KMS-11 (cell line): ENCODE data around the gene OR2T34.

Experiments
- H2AFZ ChIP-seq: fragments of 200-600 bp; sonication (generic); 2 replicates; pipeline ENCODE4 v1.6.1; 2016; ENCODE audit warnings: antibody characterized with exemption, mixed run types, low read depth
- H3K27ac ChIP-seq: fragments of 200-600 bp; sonication (generic); 2 replicates; pipeline ENCODE4 v1.6.1; 2016; ENCODE audit warnings: mild to moderate bottlenecking, mixed run types
- H3K27me3 ChIP-seq: fragments of 200-600 bp; sonication (generic); 2 replicates; pipeline ENCODE4 v1.6.1; 2017; ENCODE audit warnings: mild to moderate bottlenecking, low read depth, mixed run types, moderate library complexity; ENCODE audit not compliant: insufficient read depth
- H3K36me3 ChIP-seq: fragments of 200-600 bp; sonication (generic); 2 replicates; pipeline ENCODE4 v1.6.1; 2017; ENCODE audit warnings: mild to moderate bottlenecking, mixed run types; ENCODE audit not compliant: insufficient read depth
- H3K4me1 ChIP-seq: fragments of 200-600 bp; sonication (generic); 2 replicates; pipeline ENCODE4 v1.6.1; 2016; ENCODE audit warnings: mild to moderate bottlenecking, low read depth, mixed run types; ENCODE audit not compliant: poor library complexity, severe bottlenecking
- H3K4me2 ChIP-seq: fragments of 200-600 bp; sonication (generic); 2 replicates; pipeline ENCODE4 v1.7.0; 2016; ENCODE audit warnings: mild to moderate bottlenecking, mixed run types
- H3K4me3 ChIP-seq: fragments of 200-600 bp; sonication (generic); IDR thresholded peaks from 2 replicates; pipeline ENCODE4 v1.6.1; 2017; ENCODE audit warnings: low read depth, low read length, mixed read lengths; ENCODE audit not compliant: insufficient read depth
- H3K79me2 ChIP-seq: fragments of 200-600 bp; sonication (generic); 2 replicates; pipeline ENCODE4 v1.6.1; 2016; ENCODE audit warnings: low read depth, mixed run types; ENCODE audit not compliant: insufficient read depth
- H3K9ac ChIP-seq: fragments of 200-600 bp; sonication (generic); 2 replicates; pipeline ENCODE4 v1.6.1; 2016; ENCODE audit warnings: mild to moderate bottlenecking, mixed run types
- H4K20me1 ChIP-seq: fragments of 200-600 bp; sonication (generic); 2 replicates; pipeline ENCODE4 v1.6.1; 2016; ENCODE audit warnings: mild to moderate bottlenecking, mixed run types; ENCODE audit not compliant: insufficient read depth
- CTCF ChIP-seq: fragments of 200-600 bp; sonication (generic); conservative IDR thresholded peaks from 2 replicates; pipeline ENCODE4 v1.6.1; 2017; ENCODE audit warnings: low read depth, mild to moderate bottlenecking, antibody characterized with exemption, low read length, moderate library complexity, mixed read lengths

OR2T34 gene

GRCh38 chr1:248597589-248597988 is 23.0 kb upstream of the OR2T34 start, which contains the start of gene OR2T10:
Gene OR2T10 (minus strand): TSS chr1:248597700. CDS start chr1:248593768, 3,932 bp downstream.
- no peaks in the 10 kb centered on the region for H3K36me3 ChIP-seq
- H3K4me3 ChIP-seq, result no peak within 1 kb of the TSS
- no peaks in the 10 kb centered on the region for H4K20me1 ChIP-seq
- H3K27ac ChIP-seq, result no peak within 1 kb of the TSS
- no peak within 1 kb of the TSS for H3K4me2 ChIP-seq
- H3K9ac ChIP-seq, result no peak within 1 kb of the TSS
- peaks cover 10% of the 10 kb centered on the region for H3K4me1 ChIP-seq
- peak within 1 kb of the TSS; percentile 34 for H2AFZ ChIP-seq
- no peak for TF ChIP-seq CTCF
- H3K27me3 ChIP-seq, result no peaks in the 10 kb centered on the region
- no peaks in the 10 kb centered on the region for H3K79me2 ChIP-seq

GRCh38 chr1:248596615-248597014 is 22.1 kb upstream of the OR2T34 start:
- Histone ChIP-seq H4K20me1 (no peaks in the 10 kb centered on the region), H3K36me3 (no peaks in the 10 kb centered on the region), H3K4me3 (no peak overlapping the region), H3K27me3 (no peaks in the 10 kb centered on the region), H3K27ac (no peak overlapping the region), H3K79me2 (no peaks in the 10 kb centered on the region), H3K9ac (no peak overlapping the region), H3K4me2 (no peak overlapping the region), H2AFZ (peak overlapping the region; percentile 34), H3K4me1 (peaks cover 10% of the 10 kb centered on the region)
- TF ChIP-seq CTCF, result no peak

- Histone ChIP-seq H3K36me3 (no peaks in the 10 kb centered on the region), H3K27ac (no peak overlapping the region), H2AFZ (no peak overlapping the region), H3K79me2 (no peaks in the 10 kb centered on the region), H3K4me1 (peaks cover 10% of the 10 kb centered on the region), H3K4me3 (no peak overlapping the region), H3K4me2 (no peak overlapping the region), H3K9ac (no peak overlapping the region), H4K20me1 (no peaks in the 10 kb centered on the region), H3K27me3 (no peaks in the 10 kb centered on the region)
- TF ChIP-seq CTCF, result no peak
These were observed 18.7 kb upstream of the OR2T34 start for GRCh38 chr1:248593226-248593625.

- TF ChIP-seq CTCF, result no peak
- no peak overlapping the region for H2AFZ ChIP-seq
- H4K20me1 ChIP-seq, result no peaks in the 10 kb centered on the region
- no peak overlapping the region for H3K4me3 ChIP-seq
- no peak overlapping the region for H3K27ac ChIP-seq
- peaks cover 10% of the 10 kb centered on the region for H3K4me1 ChIP-seq
- H3K9ac ChIP-seq, result no peak overlapping the region
- H3K27me3 ChIP-seq, result no peaks in the 10 kb centered on the region
- no peaks in the 10 kb centered on the region for H3K36me3 ChIP-seq
- no peaks in the 10 kb centered on the region for H3K79me2 ChIP-seq
- no peak overlapping the region for H3K4me2 ChIP-seq
These were observed 18.1 kb upstream of the OR2T34 start for GRCh38 chr1:248592655-248593054.
